Motor neuron (in vitro differentiated cells): ENCODE data around the gene MROH9. TPM values are rescaled to one million over a fixed set of nuclear protein-coding genes. Genes with fewer than 3 reads are reported as not detected.
"Not testable (repeated sequence)": the region's sequence is repeated elsewhere in the genome, so short reads cannot be mapped to it uniquely, and the experiment has no call there.

Experiments
- ATAC-seq, 8 experiments: fragments of 200-7000 bp; cut with Tn5 transposase; replicated peaks in 6 of 8; 2 replicates each; pipeline ENCODE4 v1.8.0; 2021; ENCODE audit warnings: mild to moderate bottlenecking in 8 of 8, moderate library complexity in 8 of 8
- H3K27ac ChIP-seq, 2 donors: fragments of 250-450 bp; sonication (Bioruptor Pico); 2 replicates each; pipeline ENCODE4 v1.9.0; 2021; ENCODE audit warnings: antibody characterized with exemption in 2 of 2, mild to moderate bottlenecking in 2 of 2, moderate library complexity in 1 of 2
- H3K4me1 ChIP-seq, 2 donors: fragments of 250-450 bp; sonication (Bioruptor Pico); replicated peaks in 1 of 2; 2 replicates each; pipeline ENCODE4 v1.6.1; 2021; ENCODE audit warnings: antibody characterized with exemption in 2 of 2, mild to moderate bottlenecking in 2 of 2, moderate library complexity in 1 of 2
- H3K4me3 ChIP-seq, 5 donors: fragments of 250-450 bp; sonication (Bioruptor Pico); 2 replicates each; pipeline ENCODE4 v1.9.0; 2021; ENCODE audit warnings: antibody characterized with exemption in 5 of 5, mild to moderate bottlenecking in 5 of 5, moderate library complexity in 4 of 5
- WGBS, 10 experiments: fragments of 450-650 bp; shearing (Covaris generic); methylation state at CpG; one replicate each; pipeline ENCODE4 v1.0.0; 2022; 5-methylcytosine and 5-hydroxymethylcytosine counted together
- in situ Hi-C, 9 experiments: fragments of 400-800 bp; cut with MboI; loops; one replicate each; pipeline ENCODE4 v1.15.0; 2021; ENCODE audit warnings: low sequenced_read_pairs in 9 of 9, low pct_unique_long_range_greater_than_20kb in 2 of 9; ENCODE audit not compliant: unreplicated experiment in 9 of 9
- total RNA-seq, 8 experiments: library from RNA; unstranded; fragments of 300-600 nt; gene quantifications; 2 replicates each; pipeline versions ENCODE4 v1.2.3 to v1.2.4, GENCODE V29; 2022

The MROH9 gene
- total RNA-seq, 8 experiments from 2014 or later = 0.19 to 0.54 (median 0.29) TPM; not detected in 5

DNA sequence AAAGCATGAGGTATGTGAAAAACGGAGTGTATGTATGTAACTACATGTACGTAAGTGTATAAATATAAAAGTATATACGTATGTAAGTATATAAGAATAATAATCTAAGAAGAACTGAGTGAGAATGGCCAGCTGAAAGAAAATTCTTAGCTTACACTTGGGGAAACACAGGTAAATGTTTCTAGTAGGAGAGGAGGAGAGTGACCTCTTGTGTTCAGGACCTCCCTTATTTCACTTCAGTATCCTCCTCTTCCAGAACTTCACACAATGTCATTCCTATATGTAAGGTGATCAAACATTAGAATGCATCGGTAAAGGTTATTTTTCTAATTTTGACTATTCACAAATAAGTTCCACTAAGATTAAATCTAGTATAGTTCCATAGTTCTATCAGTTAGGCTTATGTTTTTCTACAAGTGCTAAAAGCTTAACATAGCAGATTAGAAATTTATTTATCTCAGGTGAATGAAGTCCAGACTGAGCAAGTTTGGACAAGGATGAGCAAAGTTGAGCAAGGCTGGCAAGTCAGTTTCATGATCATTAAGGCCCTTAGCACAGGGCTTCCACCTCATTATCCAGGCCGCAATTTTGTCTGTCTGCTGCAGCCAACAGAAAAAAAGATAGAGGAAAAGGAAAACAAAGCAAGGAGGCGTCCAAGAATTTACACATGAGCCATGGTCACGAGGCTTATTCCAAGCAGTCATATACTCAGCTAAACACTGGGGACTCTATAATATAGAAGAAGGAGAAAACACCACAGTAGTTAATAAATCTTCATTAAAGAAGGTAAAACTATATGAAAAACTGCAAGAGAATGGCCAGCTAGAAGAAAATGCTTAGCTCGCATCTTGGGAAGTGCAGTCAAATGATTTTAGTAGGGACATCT lies 7.1 kb upstream of the MROH9 start:
- ATAC-seq = peak in 1 of 8 experiments; percentile 39
- Histone ChIP-seq H3K4me3 (no peak overlapping the region), H3K27ac (no peak overlapping the region), H3K4me1 (no peaks in the 10 kb centered on the region)
- 69 to 90% (median 80%) methylated on average over 2 to 8 of the region's 8 CpGs for WGBS, 10 experiments
- in situ Hi-C loops = no loop called here

DNA sequence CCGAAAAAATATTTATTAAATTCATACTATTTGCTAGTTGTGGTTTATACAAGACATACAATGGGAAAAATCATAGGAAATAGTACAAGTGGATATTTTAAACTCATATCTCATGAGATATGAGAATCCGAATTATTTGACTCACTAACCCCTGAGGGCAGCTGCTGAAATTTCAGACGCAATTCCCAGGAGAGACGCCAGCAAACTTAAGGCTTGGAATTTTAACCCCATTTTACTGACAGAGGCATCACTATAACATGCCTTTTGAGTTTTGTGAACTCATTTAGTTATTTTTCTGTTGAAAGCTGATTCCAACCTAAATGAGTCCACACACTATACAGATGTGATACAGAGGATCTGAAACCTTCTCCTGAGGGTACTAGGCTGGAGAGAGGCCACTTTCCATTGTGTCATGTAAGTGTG lies 5.9 kb upstream of the MROH9 start:
- H3K4me3 ChIP-seq = no peak overlapping the region
- no peaks in the 10 kb centered on the region for H3K4me1 ChIP-seq
- 3 to 82% (median 58%) methylated on average over 1 to 4 of the region's 4 CpGs for WGBS, 10 experiments
- ATAC-seq = peak in 3 of 8 experiments; percentile 7 to 38 (median 33)
- H3K27ac ChIP-seq = no peak overlapping the region
- in situ Hi-C loops = no loop called here

GRCh38 chr1:170929835-170930554 lies 5.3 kb upstream of the MROH9 start:
- Histone ChIP-seq H3K4me1 (no peaks in the 10 kb centered on the region), H3K27ac (no peak overlapping the region), H3K4me3 (no peak overlapping the region)
- in situ Hi-C loops = no loop called here
- 0 to 63% (median 10%) methylated on average over 1 to 7 of the region's 7 CpGs for WGBS, 10 experiments
- ATAC-seq = peak; percentile 89 to 98 (median 92)

- no peak overlapping the region for H3K27ac ChIP-seq
- in situ Hi-C loops = no loop called here
- ATAC-seq = peak in 2 of 8 experiments; percentile 6 to 20
- no peak overlapping the region for H3K4me3 ChIP-seq
- H3K4me1 ChIP-seq = no peaks in the 10 kb centered on the region
- WGBS, 10 experiments = 87 to 100% (median 100%) methylated on average over 1 to 2 of the region's 2 CpGs; no CpG with 5 or more reads in 7 of the 10 experiments
Measured at GRCh38 chr1:170931650-170932049, 3.7 kb upstream of the MROH9 start.

DNA sequence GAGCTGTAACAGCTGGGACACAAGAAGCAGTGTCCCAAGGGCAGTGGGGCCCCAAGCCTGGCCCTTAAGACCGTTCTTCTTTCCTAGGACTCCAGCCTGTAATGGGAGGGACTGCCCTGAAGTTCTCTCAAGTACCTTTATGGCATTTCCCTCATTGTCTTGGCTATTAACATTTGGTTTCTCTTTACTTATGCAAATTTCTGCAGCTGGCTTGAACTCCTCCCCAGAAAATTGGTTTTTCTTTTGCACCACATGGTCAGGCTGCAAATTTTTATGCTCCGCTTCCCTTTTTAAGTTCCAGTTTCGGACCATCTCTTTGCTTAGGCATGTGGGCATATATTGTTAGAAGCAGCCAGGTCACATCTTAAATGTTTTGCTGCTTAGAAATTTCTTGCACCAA lies 3.1 kb upstream of the MROH9 start:
- 53 to 90% (median 72%) methylated on average over 2 to 3 of the region's 3 CpGs; no CpG with 5 or more reads in 3 of the 10 experiments for WGBS, 10 experiments
- no peaks in the 10 kb centered on the region for H3K4me1 ChIP-seq
- peak in 3 of 8 experiments; percentile 17 to 67 (median 51) for ATAC-seq
- in situ Hi-C loops = no loop called here
- H3K4me3 ChIP-seq = no peak overlapping the region
- no peak overlapping the region for H3K27ac ChIP-seq

GRCh38 chr1:170938281-170938680 lies 2.9 kb downstream of the MROH9 start:
- no peak overlapping the region for H3K27ac ChIP-seq
- H3K4me3 ChIP-seq = no peak overlapping the region
- WGBS, 10 experiments = 95 to 100% (median 100%) methylated on average over 1 to 3 of the region's 3 CpGs; no CpG with 5 or more reads in 3 of the 10 experiments
- no peaks in the 10 kb centered on the region for H3K4me1 ChIP-seq
- in situ Hi-C loops = no loop called here
- ATAC-seq = no peak

- H3K27ac ChIP-seq = no peak overlapping the region
- WGBS, 10 experiments = 33 to 100% (median 79%) methylated on average over 1 to 2 of the region's 2 CpGs; no CpG with 5 or more reads in 7 of the 10 experiments
- H3K4me3 ChIP-seq = no peak overlapping the region
- no peak for ATAC-seq
- H3K4me1 ChIP-seq = no peaks in the 10 kb centered on the region
- in situ Hi-C loops = no loop called here
Measured at GRCh38 chr1:170939476-170939875, 4.1 kb downstream of the MROH9 start.

GRCh38 chr1:170951744-170952143 lies 16.4 kb downstream of the MROH9 start:
- in situ Hi-C loops = loop anchor here in 2 of 9 experiments (25.0 kb wide), 2 partner anchors 111 to 286 kb away; partner anchors contain the start of gene FMO1 (in 1 of the 2)
- 80 to 100% (median 94%) methylated on average over 1 of the region's 1 CpG; no CpG with 5 or more reads in 6 of the 10 experiments for WGBS, 10 experiments
- ATAC-seq, H3K4me3 ChIP-seq, H3K27ac ChIP-seq, H3K4me1 ChIP-seq: not testable (repeated sequence)

DNA sequence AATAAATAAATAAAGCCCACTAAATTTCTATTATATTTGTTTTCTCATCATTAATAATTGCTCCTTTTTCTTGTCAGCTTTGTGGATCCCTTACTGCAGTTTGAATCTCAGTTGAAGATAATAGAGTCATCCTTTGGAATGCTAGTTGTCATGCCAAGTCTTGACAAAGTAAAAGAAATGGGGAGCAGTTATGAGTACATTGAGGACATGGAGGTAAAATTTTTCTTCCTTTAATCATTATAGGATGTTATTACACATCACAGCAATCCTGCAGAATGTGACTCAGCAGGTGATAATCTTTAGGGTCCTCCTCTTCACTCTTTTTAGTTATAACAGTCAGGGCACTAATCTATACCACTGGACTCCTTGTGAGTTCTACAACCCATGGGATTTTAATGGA lies 24.1 kb downstream of the MROH9 start:
- Histone ChIP-seq H3K4me1 (no peaks in the 10 kb centered on the region), H3K4me3 (no peak overlapping the region), H3K27ac (no peak overlapping the region)
- ATAC-seq = no peak
- in situ Hi-C loops = loop anchor here in 2 of 9 experiments (25.0 kb wide), 2 partner anchors 103 to 278 kb away; partner anchors contain the start of gene FMO1 (in 1 of the 2)

DNA sequence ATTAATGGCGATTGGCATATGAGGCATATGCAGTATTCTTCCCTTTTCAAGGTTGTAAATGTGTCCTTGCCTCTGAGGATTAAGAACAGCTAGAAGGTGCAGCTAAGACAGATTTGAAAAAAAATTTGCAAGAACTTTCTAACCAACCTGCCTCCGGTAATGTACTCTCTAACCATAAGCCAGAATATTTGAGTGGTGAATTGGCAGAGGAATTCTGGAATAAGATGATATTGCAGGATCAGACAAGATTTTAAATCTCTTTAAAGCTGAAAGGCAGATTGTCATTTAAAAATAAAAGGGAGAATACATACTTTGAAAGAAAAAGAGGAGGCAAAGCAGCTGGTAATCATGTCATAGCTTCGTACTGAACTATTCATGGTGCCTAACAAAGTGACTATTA lies 29.2 kb downstream of the MROH9 start:
- WGBS, 10 experiments = 72 to 100% (median 88%) methylated on average over 1 to 3 of the region's 3 CpGs

DNA sequence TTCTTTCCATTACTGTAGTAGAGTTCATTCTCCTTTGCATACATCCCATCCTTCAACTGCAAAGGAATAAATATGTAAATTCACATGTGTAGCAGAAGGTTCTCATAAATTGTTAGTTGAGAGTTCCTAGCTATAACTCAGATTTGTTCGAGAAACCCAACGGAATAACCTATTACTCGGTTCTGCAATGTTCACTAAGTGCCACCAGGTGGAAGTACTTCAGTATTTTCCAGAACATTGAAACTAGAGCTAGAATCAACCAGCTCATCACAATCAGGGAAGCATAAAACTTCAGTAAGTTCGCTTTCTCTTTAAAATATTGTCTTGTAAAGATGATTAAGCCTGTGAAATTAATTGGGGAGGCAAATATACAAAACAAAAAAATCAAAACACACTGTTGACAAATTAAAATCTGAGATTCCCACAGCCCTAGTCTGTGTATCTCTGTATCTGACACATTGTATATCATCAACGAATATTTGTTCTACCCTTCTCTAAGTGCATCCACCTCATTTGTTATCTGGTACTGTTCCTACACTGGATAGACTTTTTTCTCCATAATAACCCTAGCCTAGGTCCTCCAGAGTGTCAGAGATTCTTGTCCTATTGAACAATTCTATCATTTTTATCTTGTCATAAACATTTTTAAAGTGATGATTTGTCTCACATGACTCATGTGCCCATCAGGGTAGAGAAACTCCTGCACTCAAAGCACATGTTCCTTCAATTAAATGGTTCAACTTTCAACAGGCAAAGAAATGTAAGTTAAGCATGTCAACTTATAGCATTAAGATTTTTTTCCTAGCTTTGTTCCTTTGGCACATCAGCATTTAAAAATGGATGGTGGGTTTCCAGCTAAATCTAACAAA lies 31.9 kb downstream of the MROH9 start:
- H3K27ac ChIP-seq = no peak overlapping the region
- H3K4me1 ChIP-seq = no peaks in the 10 kb centered on the region
- in situ Hi-C loops = loop anchor here in 2 of 9 experiments (25.0 kb wide), 2 partner anchors 95 to 270 kb away; partner anchors contain the start of gene FMO1 (in 1 of the 2)
- 4 to 51% (median 27%) methylated on average over 3 to 5 of the region's 5 CpGs; no CpG with 5 or more reads in 1 of the 10 experiments for WGBS, 10 experiments
- H3K4me3 ChIP-seq = no peak overlapping the region
- peak in 6 of 8 experiments; percentile 47 to 85 (median 72) for ATAC-seq

More for the DNA sequence above, 29.2 kb downstream of the MROH9 start:
- no peak overlapping the region for H3K27ac ChIP-seq
- no peak overlapping the region for H3K4me3 ChIP-seq
- no peak for ATAC-seq
- in situ Hi-C loops = loop anchor here in 2 of 9 experiments (25.0 kb wide), 2 partner anchors 98 to 273 kb away; partner anchors contain the start of gene FMO1 (in 1 of the 2)
- no peaks in the 10 kb centered on the region for H3K4me1 ChIP-seq

GRCh38 chr1:170970256-170970655 lies 34.9 kb downstream of the MROH9 start:
- H3K27ac ChIP-seq = no peak overlapping the region
- in situ Hi-C loops = loop anchor here in 2 of 9 experiments (25.0 kb wide), 2 partner anchors 92 to 267 kb away; partner anchors contain the start of gene FMO1 (in 1 of the 2)
- WGBS, 10 experiments = 43 to 71% (median 57%) methylated on average over 1 to 3 of the region's 3 CpGs; no CpG with 5 or more reads in 3 of the 10 experiments
- no peaks in the 10 kb centered on the region for H3K4me1 ChIP-seq
- H3K4me3 ChIP-seq = no peak overlapping the region
- ATAC-seq = peak in 1 of 8 experiments; percentile 11
